Activated naive CD4-positive, alpha-beta T cell treated with anti-CD3 and anti-CD28 coated beads for 36 hours (primary cell): ENCODE results near the gene FABP3. TPM values are rescaled to one million over a fixed set of nuclear protein-coding genes. Genes with fewer than 3 reads are reported as not detected.

ENCODE experiments used
- CTCF ChIA-PET: fragments of 350-600 bp; sonication (Branson Sonifier 250); formaldehyde crosslinking; loops from one replicate; lab custom pipeline; 2021; ENCODE audit warnings: antibody characterized with exemption; lab: Charles Lee
- DNase-seq: peaks from one replicate; pipeline ENCODE4 v3.0.0-alpha.2; 2020
- H3K27ac Mint-ChIP-seq: one replicate; pipeline ENCODE4 v1.8.0; 2021; ENCODE audit warnings: mild to moderate bottlenecking, mixed read lengths
- H3K27me3 Mint-ChIP-seq: one replicate; pipeline ENCODE4 v1.8.0; 2021; ENCODE audit warnings: low read depth, mixed read lengths
- H3K36me3 Mint-ChIP-seq: one replicate; pipeline ENCODE4 v1.8.0; 2021; ENCODE audit warnings: low read depth, mixed read lengths
- H3K4me1 Mint-ChIP-seq: one replicate; pipeline ENCODE4 v1.8.0; 2021; ENCODE audit warnings: low read depth, mixed read lengths
- H3K4me3 Mint-ChIP-seq: one replicate; pipeline ENCODE4 v1.8.0; 2021; ENCODE audit warnings: mild to moderate bottlenecking, moderate library complexity, mixed read lengths
- H3K9me3 Mint-ChIP-seq: one replicate; pipeline ENCODE4 v1.8.0; 2021; ENCODE audit warnings: mixed read lengths
- intact Hi-C: fragments of 100-400 bp; cut with micrococcal nuclease; formaldehyde crosslinking; loops from one replicate; pipeline ENCODE4 v1.15.1; 2023
- total RNA-seq, 2 experiments: library from RNA; stranded (reverse); gene quantifications; one replicate each; pipeline ENCODE4 v1.2.3, GENCODE V29; 2021

FABP3 gene
- total RNA-seq, 2 experiments from 2014 or later, result not detected

- CTCF ChIA-PET, result no interaction called here
- H3K4me3 Mint-ChIP-seq, result no peak overlapping the region
- peaks cover 6% of the 10 kb centered on the region for H3K36me3 Mint-ChIP-seq
- no peaks in the 10 kb centered on the region for H3K9me3 Mint-ChIP-seq
- no peak overlapping the region for H3K27ac Mint-ChIP-seq
- no peaks in the 10 kb centered on the region for H3K27me3 Mint-ChIP-seq
- DNase-seq, result no peak
- intact Hi-C loops, result no loop called here
- H3K4me1 Mint-ChIP-seq, result no peaks in the 10 kb centered on the region
These were observed 8.2 kb downstream of the FABP3 start for GRCh38 chr1:31364561-31365250.

GRCh38 chr1:31362032-31362431, 10.8 kb downstream of the FABP3 start:
- no peak overlapping the region for H3K4me3 Mint-ChIP-seq
- no peak overlapping the region for H3K27ac Mint-ChIP-seq
- DNase-seq, result no peak
- no peaks in the 10 kb centered on the region for H3K9me3 Mint-ChIP-seq
- H3K27me3 Mint-ChIP-seq, result no peaks in the 10 kb centered on the region
- peaks cover 13% of the 10 kb centered on the region for H3K36me3 Mint-ChIP-seq
- CTCF ChIA-PET, result no interaction called here
- intact Hi-C loops, result no loop called here
- H3K4me1 Mint-ChIP-seq, result no peaks in the 10 kb centered on the region

GRCh38 chr1:31361607-31362006, 11.3 kb downstream of the FABP3 start:
- H3K36me3 Mint-ChIP-seq, result peaks cover 14% of the 10 kb centered on the region
- no peaks in the 10 kb centered on the region for H3K27me3 Mint-ChIP-seq
- intact Hi-C loops, result no loop called here
- CTCF ChIA-PET, result no interaction called here
- H3K4me1 Mint-ChIP-seq, result no peaks in the 10 kb centered on the region
- H3K27ac Mint-ChIP-seq, result no peak overlapping the region
- no peaks in the 10 kb centered on the region for H3K9me3 Mint-ChIP-seq
- H3K4me3 Mint-ChIP-seq, result no peak overlapping the region
- DNase-seq, result no peak

GRCh38 chr1:31356427-31356826, 16.4 kb downstream of the FABP3 start:
- H3K36me3 Mint-ChIP-seq, result peaks cover 16% of the 10 kb centered on the region
- no peaks in the 10 kb centered on the region for H3K4me1 Mint-ChIP-seq
- no peak overlapping the region for H3K4me3 Mint-ChIP-seq
- no peaks in the 10 kb centered on the region for H3K27me3 Mint-ChIP-seq
- no peaks in the 10 kb centered on the region for H3K9me3 Mint-ChIP-seq
- intact Hi-C loops, result no loop called here
- DNase-seq, result no peak
- CTCF ChIA-PET, result no interaction called here
- H3K27ac Mint-ChIP-seq, result no peak overlapping the region

GRCh38 chr1:31354283-31354682, 18.6 kb downstream of the FABP3 start:
- Mint-ChIP-seq H3K27ac (no peak overlapping the region), H3K36me3 (peaks cover 20% of the 10 kb centered on the region)
- CTCF ChIA-PET, result no interaction called here

GRCh38 chr1:31348449-31348848, 24.4 kb downstream of the FABP3 start:
- no peak for DNase-seq
- intact Hi-C loops, result no loop called here
- no peaks in the 10 kb centered on the region for H3K9me3 Mint-ChIP-seq
- H3K4me1 Mint-ChIP-seq, result no peaks in the 10 kb centered on the region
- CTCF ChIA-PET, result no interaction called here
- H3K27ac Mint-ChIP-seq, result no peak overlapping the region
- H3K4me3 Mint-ChIP-seq, result no peak overlapping the region
- H3K36me3 Mint-ChIP-seq, result peaks cover 14% of the 10 kb centered on the region
- no peaks in the 10 kb centered on the region for H3K27me3 Mint-ChIP-seq

More at GRCh38 chr1:31354283-31354682, 18.6 kb downstream of the FABP3 start:
- Mint-ChIP-seq H3K9me3 (no peaks in the 10 kb centered on the region), H3K4me3 (no peak overlapping the region), H3K4me1 (no peaks in the 10 kb centered on the region), H3K27me3 (no peaks in the 10 kb centered on the region)
- no peak for DNase-seq
- intact Hi-C loops, result no loop called here

- intact Hi-C loops, result no loop called here
- DNase-seq, result no peak
- Mint-ChIP-seq H3K27me3 (no peaks in the 10 kb centered on the region), H3K4me3 (no peak overlapping the region), H3K9me3 (no peaks in the 10 kb centered on the region), H3K4me1 (no peaks in the 10 kb centered on the region), H3K36me3 (peaks cover 7% of the 10 kb centered on the region), H3K27ac (no peak overlapping the region)
- CTCF ChIA-PET, result no interaction called here
These were observed 26.1 kb downstream of the FABP3 start for GRCh38 chr1:31346785-31347184.

- Mint-ChIP-seq H3K36me3 (peaks cover 3% of the 10 kb centered on the region), H3K4me1 (no peaks in the 10 kb centered on the region), H3K27me3 (no peaks in the 10 kb centered on the region), H3K4me3 (no peak overlapping the region), H3K9me3 (no peaks in the 10 kb centered on the region), H3K27ac (no peak overlapping the region)
- intact Hi-C loops, result no loop called here
- CTCF ChIA-PET, result interaction anchor here (0.5 kb wide), 1 partner anchor 566 kb away, joined by 3 read pairs; no protein-coding TSS in a partner anchor
- DNase-seq, result no peak
These were observed 27.2 kb downstream of the FABP3 start for GRCh38 chr1:31345635-31346034.

GRCh38 chr1:31344503-31344902, 28.4 kb downstream of the FABP3 start:
- intact Hi-C loops, result no loop called here
- Mint-ChIP-seq H3K4me3 (no peak overlapping the region), H3K4me1 (no peaks in the 10 kb centered on the region), H3K27ac (no peak overlapping the region), H3K27me3 (no peaks in the 10 kb centered on the region), H3K9me3 (no peaks in the 10 kb centered on the region), H3K36me3 (peaks cover 5% of the 10 kb centered on the region)
- CTCF ChIA-PET, result no interaction called here
- no peak for DNase-seq

- intact Hi-C loops, result no loop called here
- CTCF ChIA-PET, result no interaction called here
These were observed 36.0 kb downstream of the FABP3 start for GRCh38 chr1:31336687-31337467.

GRCh38 chr1:31335007-31335406, 37.9 kb downstream of the FABP3 start:
- Mint-ChIP-seq H3K27me3 (no peaks in the 10 kb centered on the region), H3K4me3 (no peak overlapping the region), H3K36me3 (peaks cover 10% of the 10 kb centered on the region), H3K4me1 (peaks cover 2% of the 10 kb centered on the region), H3K27ac (no peak overlapping the region), H3K9me3 (no peaks in the 10 kb centered on the region)
- no peak for DNase-seq
- CTCF ChIA-PET, result interaction anchor here (0.8 kb wide), 1 partner anchor 145 kb away, joined by 3 read pairs; no protein-coding TSS in a partner anchor
- intact Hi-C loops, result loop anchor here (2.0 kb wide), 1 partner anchor 172 kb away; no protein-coding TSS in a partner anchor

More at GRCh38 chr1:31336687-31337467, 36.0 kb downstream of the FABP3 start:
- H3K4me1 Mint-ChIP-seq, result peaks cover 2% of the 10 kb centered on the region
- H3K9me3 Mint-ChIP-seq, result no peaks in the 10 kb centered on the region
- no peak overlapping the region for H3K4me3 Mint-ChIP-seq
- no peaks in the 10 kb centered on the region for H3K27me3 Mint-ChIP-seq
- no peak overlapping the region for H3K27ac Mint-ChIP-seq
- peaks cover 9% of the 10 kb centered on the region for H3K36me3 Mint-ChIP-seq
- DNase-seq, result no peak

GRCh38 chr1:31327381-31327780, 45.5 kb downstream of the FABP3 start:
- H3K27ac Mint-ChIP-seq, result no peak overlapping the region
- no peaks in the 10 kb centered on the region for H3K27me3 Mint-ChIP-seq
- no peak overlapping the region for H3K4me3 Mint-ChIP-seq
- DNase-seq, result no peak
- peaks cover 7% of the 10 kb centered on the region for H3K36me3 Mint-ChIP-seq
- no peaks in the 10 kb centered on the region for H3K9me3 Mint-ChIP-seq
- CTCF ChIA-PET, result interaction anchor here (0.6 to 0.8 kb wide), 2 partner anchors 101 to 164 kb away, joined by 3 read pairs; no protein-coding TSS in a partner anchor
- H3K4me1 Mint-ChIP-seq, result no peaks in the 10 kb centered on the region
- intact Hi-C loops, result no loop called here
